HK-2 (cell line): ENCODE measurements around the gene ABCA6.

Experiments used
- DNase-seq: peaks from one replicate; pipeline ENCODE4 v3.0.0-alpha.2; 2018; ENCODE audit not compliant: unreplicated experiment

ABCA6 gene

DNA sequence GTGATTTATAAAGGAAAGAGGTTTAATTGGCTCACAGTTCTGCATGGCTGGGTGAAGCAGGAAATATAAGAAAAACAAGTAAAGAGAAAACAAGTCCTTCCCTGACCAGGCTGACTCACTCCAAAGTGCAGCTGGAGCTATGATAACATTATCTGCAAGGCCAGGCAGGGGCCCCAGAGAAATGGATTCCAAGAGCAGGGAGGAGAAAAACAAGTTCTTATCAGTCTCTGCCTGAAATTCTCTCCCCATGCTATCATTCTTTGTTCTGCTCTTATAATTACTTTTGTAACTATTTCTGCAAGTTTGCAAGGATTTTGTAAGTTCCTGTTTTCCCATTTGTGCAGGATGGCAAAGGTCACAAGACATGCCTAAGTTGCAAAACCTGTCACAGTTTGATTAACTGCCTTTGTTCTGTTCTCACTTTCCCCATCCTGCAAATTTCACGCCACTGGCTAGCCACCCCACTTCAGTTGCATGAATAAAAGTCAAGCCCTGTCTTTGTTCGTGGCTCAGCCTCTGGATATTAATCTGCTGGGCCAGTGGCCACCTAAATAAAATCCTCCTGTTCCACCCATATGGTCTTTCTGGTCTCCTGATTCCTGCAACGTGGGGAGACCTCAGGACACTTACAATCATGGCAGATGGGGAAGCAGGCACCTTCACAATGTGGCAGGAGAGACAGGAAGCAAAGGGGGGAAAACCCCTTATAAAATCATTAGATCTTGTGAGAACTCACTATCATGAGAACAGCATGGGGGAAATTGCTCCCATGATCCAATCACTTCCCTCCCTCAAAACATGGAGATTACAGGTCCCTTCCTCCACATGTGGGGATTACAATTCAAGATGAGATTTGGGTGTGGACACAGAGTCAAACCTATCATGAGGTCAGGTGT lies 94.1 kb downstream of the ABCA6 start:
- no peak for DNase-seq

DNA sequence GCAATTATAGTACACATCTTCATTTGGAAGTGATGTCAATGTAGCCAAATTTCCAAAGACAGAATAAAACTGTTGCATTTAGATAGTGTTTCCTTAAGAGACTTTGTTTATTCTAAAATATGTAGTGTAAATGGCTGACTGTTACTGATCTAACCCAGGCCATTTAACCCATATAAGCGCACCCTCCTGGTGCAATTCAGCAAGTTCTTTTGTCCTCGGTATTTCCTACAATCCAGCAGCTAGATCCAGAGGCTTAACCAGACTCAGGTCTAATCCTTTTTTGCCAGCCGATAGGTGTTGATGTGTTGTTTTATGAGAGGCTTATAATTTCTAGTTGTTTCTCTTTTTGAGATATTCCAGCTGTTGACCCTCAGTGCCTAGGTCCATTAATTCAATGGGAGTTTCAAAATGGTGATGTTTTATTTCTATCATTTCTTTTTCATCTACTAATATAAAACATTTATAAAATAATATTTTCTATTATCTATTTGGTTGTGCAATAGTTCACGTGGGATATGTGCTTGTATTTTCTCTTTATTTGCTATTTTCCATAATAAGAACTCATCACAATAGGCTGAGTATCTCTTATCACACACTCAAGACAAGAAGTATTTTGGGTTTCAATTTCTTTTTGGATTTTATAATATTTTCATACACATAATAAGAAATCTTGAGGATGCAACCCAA lies 95.4 kb downstream of the ABCA6 start:
- DNase-seq = no peak

- no peak for DNase-seq
Observed at GRCh38 chr17:69045646-69046045, 96.0 kb downstream of the ABCA6 start.

DNA sequence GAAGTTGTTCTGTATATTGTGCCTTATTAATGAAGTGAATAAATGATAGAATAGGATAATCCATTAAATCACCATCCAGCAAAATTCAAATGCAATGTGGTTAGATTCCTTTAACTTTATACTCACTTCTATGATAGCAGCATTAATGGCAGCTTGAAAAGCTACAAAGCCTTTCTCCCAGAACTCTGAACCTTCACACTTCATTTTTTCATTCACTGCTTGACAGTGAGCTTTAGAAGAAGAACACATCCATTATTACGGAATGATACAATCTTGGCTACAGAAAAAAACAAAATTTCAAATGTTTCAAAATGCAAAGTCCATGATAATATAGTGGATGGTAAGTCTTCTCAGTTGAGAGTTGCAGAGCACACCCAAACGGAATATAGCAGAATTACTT lies 97.3 kb downstream of the ABCA6 start:
- DNase-seq = no peak

DNA sequence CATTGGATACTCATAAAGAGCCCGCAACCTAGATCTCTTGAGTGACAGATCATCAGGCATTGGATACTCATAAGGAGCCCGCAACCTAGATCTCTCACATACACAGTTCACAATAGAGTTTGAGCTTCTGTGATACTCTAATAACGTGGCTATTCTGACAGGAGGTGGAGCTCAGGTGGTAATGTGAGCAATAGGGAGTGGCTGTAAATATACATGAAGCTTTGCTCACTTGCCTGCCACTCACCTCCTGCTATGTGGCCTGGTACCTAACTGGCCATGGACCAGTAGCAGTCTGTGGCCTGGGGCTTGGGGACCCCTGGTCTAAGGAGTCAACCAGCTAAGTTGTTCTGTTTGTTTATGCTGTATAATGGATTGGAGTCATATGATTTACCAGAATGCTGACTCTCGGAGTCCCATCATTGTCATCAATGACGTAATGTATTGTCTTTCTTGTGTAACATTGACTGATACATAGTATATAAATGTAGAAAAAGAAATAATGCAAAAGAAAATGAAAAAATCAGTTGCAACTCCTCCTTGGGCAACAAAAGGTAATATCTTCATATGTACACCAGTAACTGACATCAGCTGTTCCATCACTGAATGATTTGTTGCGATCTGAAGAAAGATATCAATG lies 98.5 kb downstream of the ABCA6 start:
- DNase-seq = no peak

- no peak for DNase-seq
Observed at GRCh38 chr17:69042308-69042707, 99.4 kb downstream of the ABCA6 start.

GRCh38 chr17:69031839-69032238 lies 109.9 kb downstream of the ABCA6 start:
- no peak for DNase-seq

DNA sequence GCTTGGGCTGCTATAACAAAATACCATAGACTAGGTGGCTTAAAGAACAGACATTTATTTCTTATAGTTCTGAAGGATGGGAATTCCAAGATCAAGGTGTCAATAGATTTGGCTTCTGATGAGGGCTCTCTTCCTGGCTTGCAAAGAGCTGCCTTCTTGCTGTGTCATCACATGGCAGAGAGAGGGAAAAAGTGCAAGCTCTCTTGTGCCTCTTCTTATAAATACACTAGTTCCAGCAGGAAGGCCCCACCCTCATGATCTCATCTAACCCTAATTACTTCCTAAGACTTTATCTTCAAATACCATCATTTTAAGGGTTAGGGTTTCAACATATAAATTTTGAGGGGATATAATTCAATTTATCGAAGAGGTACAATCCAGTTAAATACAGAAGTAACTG lies 111.5 kb downstream of the ABCA6 start:
- no peak for DNase-seq
